ENCODE data around the gene MCHR2.

The MCHR2 gene

GRCh38 chr6:99905209-99906106 lies 88.6 kb downstream of the MCHR2 start:
- DNase-seq (ENCODE audit: low read depth): no peak

GRCh38 chr6:99901596-99902384 lies 92.2 kb downstream of the MCHR2 start:
- DNase-seq (ENCODE audit: low read depth): no peak

- DNase-seq (ENCODE audit: low read depth): no peak
Observed at GRCh38 chr6:99894815-99895214, 99.2 kb downstream of the MCHR2 start.

- no peak for DNase-seq (ENCODE audit: low read depth)
Observed at GRCh38 chr6:99887066-99887465, 107.0 kb downstream of the MCHR2 start.

- no peak for DNase-seq (ENCODE audit: low read depth)
Observed at GRCh38 chr6:99885051-99885450, 109.0 kb downstream of the MCHR2 start.

GRCh38 chr6:99882128-99882702 lies 111.8 kb downstream of the MCHR2 start:
- DNase-seq (ENCODE audit: low read depth): no peak

GRCh38 chr6:99879431-99879830 lies 114.6 kb downstream of the MCHR2 start:
- no peak for DNase-seq (ENCODE audit: low read depth)

GRCh38 chr6:99875068-99875467 lies 119.0 kb downstream of the MCHR2 start:
- no peak for DNase-seq (ENCODE audit: low read depth)

GRCh38 chr6:99873084-99873483 lies 120.9 kb downstream of the MCHR2 start:
- no peak for DNase-seq (ENCODE audit: low read depth)

GRCh38 chr6:99871641-99872040 lies 122.4 kb downstream of the MCHR2 start:
- no peak for DNase-seq (ENCODE audit: low read depth)
